HG03066 (cell line): ENCODE results near the gene CC2D2B.
"Not testable (repeated sequence)": the region's sequence is repeated elsewhere in the genome, so short reads cannot be mapped to it uniquely, and the experiment has no call there.

Experiments
- ATAC-seq: cut with Tn5 transposase; IDR thresholded peaks from one replicate; pipeline ENCODE4 v1.9.1; 2021; ENCODE audit warnings: low read depth; ENCODE audit not compliant: unreplicated experiment

The CC2D2B gene

DNA sequence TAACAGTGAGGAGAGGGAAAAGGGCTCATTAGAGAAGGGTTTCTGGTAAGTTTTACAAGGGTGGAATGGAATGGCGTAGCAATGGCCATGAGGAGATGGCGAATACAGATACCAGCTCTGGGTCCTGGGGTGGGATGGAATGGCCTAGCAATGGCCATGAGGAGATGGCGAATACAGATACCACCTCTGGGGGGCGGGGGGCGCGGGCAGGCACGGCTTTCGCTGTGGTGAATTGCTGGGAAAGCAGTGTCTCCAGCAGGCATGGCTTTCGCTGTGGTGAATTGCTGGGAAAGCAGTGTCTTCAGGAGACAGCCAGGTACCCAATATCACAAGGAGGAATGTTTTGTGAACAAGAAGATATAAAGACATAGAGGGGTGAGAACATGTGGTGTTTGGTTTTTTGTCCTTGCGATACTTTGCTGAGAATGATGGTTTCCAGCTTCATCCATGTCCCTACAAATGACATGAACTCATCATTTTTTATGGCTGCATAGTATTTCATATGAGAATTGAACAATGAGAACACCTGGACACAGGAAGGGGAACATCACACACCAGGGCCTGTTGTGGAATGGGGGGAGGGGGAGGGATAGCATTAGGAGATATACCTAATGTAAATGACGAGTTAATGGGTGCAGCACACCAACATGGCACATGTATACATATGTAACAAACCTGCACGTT is 1.7 kb upstream of the CC2D2B start:
- not testable (repeated sequence) for ATAC-seq

GRCh38 chr10:95906677-95907455 is 909 bp upstream of the CC2D2B start:
- peak; percentile 43 for ATAC-seq

DNA sequence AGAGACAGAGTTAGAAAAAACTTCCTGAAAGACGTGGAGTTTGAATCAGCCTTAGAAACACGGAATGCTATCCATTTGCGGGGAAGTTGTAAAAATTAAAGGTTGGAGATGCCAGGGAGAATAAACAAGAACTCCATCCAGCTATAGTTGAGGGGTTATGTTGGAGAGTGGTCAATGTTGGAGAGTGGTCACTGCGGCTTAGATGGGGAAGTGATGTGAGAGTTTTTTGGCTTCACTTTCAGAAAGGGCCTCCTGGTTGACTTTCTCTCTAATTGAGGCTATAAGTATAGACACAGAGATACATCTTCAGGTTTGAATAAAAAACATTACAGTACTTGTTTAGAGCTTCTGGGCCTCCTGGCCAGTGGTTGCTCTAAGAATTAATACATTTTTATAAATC is 675 bp downstream of the CC2D2B start:
- ATAC-seq = no peak

DNA sequence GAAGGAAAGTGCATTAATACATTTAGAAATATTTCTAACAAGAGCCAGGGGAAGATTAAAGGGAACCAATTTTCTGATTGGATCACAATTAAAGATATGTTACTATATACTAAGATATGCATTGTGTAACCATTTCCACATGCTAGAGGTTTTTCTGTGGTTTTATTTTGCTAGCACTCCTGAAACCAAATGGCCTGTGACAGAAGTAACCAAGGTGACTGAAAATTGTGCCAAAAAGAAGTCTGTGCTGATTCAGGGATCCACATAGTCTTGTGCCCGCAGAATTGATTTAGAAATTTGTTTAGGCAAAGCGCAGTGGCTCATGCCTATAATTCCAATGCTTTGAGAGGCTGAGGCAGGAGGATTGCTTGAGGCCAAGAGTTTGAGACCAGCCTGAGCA is 1.8 kb downstream of the CC2D2B start:
- ATAC-seq = no peak

DNA sequence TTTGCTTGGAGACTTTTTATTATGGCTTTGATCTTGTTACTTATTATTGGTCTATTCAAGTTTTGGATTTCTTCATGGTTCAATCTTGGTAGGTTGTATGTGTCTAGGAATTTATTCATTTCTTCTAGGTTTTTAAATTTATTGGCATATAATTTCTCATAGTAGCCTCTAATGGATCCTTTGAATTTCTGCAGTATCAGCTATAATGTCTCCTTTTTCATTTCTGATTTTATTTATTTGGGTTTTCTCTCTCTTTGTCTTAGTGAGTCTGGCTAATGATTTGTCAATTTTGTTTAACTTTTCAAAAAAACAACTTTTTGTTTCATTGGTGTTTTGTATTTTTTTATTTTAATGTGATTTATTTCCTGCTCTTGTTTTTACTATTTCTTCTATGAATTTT is 8.3 kb downstream of the CC2D2B start:
- ATAC-seq = not testable (repeated sequence)

GRCh38 chr10:95920798-95921426 is 13.1 kb downstream of the CC2D2B start:
- ATAC-seq = no peak

GRCh38 chr10:95925033-95925432 is 17.3 kb downstream of the CC2D2B start:
- ATAC-seq = no peak

DNA sequence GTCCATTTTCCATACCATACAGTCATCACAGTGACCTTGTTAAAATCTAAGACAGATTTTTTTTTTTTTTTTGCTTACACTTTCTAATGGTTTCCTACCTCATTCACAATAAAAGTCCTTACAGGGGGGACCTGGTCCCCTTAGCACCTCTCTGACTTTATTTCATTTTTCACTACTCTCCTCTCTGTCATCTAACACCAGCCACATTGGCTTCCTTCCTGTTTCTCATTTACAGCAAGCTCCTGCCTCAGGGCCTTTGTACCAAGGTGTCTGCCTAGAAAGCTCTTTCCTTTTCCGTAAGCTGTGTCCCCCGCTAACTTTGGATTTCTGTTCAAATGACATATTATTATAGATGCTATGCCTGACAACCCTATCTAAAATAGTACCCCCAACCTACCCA is 27.7 kb downstream of the CC2D2B start:
- ATAC-seq = no peak

DNA sequence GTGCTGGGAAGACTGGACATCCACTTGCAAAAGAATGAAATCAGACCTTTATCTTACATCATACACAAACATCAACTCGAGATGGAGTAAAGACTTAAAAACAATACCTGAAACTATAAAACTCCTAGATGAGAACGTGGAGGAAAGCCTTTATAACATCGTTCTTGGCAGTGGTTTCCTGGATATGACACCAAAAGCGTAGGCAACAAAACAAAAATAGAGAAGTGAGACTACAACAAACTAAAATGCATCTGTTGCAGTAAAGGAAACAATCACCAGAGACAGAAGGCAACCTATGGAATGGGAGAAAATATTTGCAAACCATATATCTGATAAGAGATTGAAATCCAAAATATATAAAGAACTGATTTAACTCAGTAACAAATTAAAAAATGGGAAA is 33.3 kb downstream of the CC2D2B start:
- ATAC-seq = no peak

GRCh38 chr10:95963202-95963990 is 55.6 kb downstream of the CC2D2B start:
- no peak for ATAC-seq

DNA sequence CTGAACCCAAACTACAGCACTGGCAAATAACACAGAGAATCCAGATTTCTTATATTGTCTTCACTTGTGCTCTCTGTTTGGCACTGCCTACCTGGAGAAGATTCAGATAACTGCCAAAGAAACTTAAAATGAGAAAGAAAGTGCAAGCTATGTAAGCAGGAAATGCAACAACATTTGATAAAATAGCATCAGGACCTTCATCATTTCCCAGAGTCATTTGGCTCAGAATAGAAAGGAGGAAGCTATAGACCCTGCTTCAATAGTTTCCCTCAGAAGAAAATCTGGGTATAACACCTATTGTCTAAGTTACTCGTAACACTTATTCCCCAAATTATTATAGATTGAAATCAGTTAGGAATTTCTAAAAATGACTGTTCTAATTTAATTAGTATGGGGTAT is 56.2 kb downstream of the CC2D2B start:
- no peak for ATAC-seq

DNA sequence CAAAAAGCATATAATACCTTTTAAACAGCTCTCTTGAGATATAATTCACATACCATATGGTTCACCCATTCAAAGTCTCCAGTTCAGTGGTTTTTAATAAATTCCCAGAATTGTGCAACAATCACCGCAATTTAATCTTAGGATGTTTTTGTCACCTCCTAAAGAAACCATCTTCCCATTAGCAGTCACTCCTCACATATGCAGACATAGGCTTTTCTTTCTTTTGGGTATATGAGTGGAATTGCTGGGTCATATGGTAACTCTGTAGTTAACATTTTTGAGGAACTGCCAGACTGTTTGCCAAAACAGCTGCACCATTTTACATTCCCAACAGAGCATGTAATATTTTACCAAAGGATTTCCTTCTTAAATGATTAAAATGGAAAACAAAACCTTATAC is 57.0 kb downstream of the CC2D2B start:
- ATAC-seq = no peak

- ATAC-seq = no peak
Observed at GRCh38 chr10:95976362-95977229, 68.8 kb downstream of the CC2D2B start.

- ATAC-seq = no peak
Observed at GRCh38 chr10:95982200-95982599, 74.4 kb downstream of the CC2D2B start.

DNA sequence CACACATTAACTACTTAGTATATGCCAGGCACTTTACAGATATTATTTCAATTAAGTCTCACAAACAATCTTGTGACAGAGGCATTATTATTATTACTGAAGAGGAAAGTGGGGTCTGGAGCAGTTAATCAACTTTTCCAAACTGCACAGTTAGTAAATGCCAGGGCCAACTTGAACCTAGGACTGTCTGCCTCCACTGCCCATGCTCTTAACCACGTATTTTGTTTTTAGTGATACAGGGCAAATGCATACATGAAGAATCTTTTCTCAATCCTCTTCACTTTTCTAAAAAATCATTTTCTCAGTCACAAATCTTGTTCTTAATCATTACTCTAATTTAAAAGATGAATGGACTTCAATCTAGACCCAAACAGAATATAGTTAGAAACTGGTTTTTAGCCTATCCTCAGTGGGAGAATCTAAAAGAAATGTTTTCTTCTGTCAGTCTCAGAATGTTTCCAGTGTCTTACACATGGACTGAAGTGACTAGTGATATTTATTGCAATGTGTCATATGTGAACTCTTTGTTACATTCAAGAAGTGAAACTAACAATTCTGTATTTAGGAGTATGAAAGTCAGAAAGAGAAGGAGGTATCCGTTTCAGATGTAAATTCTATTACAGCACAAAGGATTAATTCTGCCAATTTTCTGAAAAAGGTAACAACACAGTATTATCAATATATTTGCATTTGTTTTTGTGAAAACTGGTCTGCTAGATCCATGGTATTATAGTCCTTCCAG is 80.1 kb downstream of the CC2D2B start:
- ATAC-seq = peak; percentile 91

DNA sequence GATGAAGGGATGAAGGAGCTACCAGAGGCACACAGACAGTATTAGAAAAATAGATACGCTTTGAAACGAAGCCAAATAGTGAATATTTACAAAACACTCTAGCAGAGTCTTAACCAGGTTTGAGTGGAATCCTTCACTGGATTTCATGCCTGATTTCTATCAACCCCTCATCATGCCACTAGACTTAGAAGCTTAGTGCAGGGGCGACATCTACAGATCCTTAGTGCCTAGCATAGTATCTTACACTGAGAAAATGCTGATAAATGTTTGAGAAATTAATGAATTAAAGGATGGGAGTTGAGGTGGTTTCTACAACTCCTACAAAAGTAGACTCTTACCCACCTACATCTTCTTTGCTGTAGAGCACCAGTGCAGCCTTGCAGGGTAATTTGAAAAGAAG is 80.9 kb downstream of the CC2D2B start:
- ATAC-seq = no peak

DNA sequence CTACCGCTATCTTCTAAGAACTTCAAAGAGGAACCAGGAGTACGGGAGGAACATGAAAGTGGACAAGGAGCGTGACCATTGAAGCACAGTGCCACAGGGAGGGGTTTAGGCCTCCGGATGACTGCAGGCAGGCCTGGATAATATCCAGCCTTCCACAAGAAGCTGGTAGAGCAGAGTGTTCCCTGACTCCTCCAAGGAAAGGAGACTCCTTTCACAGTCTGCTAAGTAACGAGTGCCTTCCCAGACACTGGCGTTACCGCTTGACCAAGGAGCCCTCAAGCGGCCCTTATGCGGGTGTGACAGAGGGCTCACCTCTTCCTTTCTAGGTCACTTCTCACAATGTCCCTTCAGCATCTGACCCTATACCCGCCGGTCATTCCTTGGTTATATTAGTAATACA is 86.6 kb downstream of the CC2D2B start:
- not testable (repeated sequence) for ATAC-seq

DNA sequence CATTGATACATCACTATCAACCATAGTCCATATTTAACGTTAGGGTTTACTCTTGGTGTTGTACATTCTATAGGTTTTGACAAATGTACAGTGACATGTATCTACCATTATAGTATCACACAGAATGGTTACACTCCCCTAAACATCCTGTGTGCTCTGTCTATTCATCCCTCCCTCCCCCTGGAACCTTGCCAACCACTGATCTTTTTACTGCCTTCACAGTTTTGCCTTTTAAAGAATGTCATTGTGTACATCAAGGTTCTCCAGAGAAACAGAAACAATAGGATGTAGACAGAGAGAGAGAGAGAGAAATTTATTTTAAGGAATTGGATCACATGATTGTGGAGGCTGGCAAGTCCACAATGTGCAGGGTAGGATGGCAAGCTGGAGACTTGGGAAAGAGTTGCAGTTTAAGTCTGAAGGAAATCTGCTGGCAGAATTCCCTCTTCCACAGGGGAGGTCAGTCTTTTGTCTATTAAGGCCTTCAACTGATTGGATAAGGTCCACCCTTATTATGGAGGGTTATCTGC is 90.5 kb downstream of the CC2D2B start:
- no peak for ATAC-seq

DNA sequence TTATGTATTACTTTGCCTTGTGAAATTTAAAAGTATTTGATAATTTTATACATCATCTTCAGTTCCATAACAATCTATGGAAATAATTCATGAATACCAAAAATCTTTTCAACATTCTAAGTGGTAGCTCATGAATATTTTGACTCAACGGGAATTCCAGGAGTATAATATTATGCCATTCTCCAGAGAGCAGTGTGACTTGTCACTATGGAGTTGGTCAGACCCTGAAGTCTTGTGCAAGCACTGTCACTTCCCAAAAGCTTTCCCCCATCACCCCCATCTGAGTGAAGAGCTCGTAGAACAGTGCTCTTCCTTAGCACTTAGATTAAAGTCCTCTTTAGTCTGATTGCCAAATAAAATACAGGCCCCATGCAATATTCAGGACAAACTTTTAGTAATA is 106.2 kb downstream of the CC2D2B start:
- no peak for ATAC-seq
